ENCODE data around the gene SLC39A11. TPM values are rescaled to one million over a fixed set of nuclear protein-coding genes. Genes with fewer than 3 reads are reported as not detected.
"Not testable (repeated sequence)": the region's sequence is repeated elsewhere in the genome, so short reads cannot be mapped to it uniquely, and the experiment has no call there.

The SLC39A11 gene
- total RNA-seq, 1 experiment from 2014 or later: 18.6 TPM

GRCh38 chr17:72710834-72711233 lies 381.7 kb downstream of the SLC39A11 start:
- Histone ChIP-seq H3K27me3 (replicated peaks; ENCODE audit: insufficient read depth, low read depth, low read length, poor library complexity) (no peaks in the 10 kb centered on the region), H3K9me3 (ENCODE audit: low read depth, low read length, poor library complexity, severe bottlenecking) (no peaks in the 10 kb centered on the region), H3K27ac (ENCODE audit: low read depth, low read length, poor library complexity, severe bottlenecking) (no peak overlapping the region), H3K36me3 (ENCODE audit: insufficient read depth, low read length, poor library complexity, severe bottlenecking) (no peaks in the 10 kb centered on the region), H3K4me1 (ENCODE audit: insufficient read depth, low read length, poor library complexity, severe bottlenecking) (no peaks in the 10 kb centered on the region), H3K4me3 (ENCODE audit: low read depth, low read length, poor library complexity, severe bottlenecking) (no peak overlapping the region)
- ChIA-PET CTCF (no interaction called here), POLR2A (ENCODE audit: low non-redundant PET) (no interaction called here)
- intact Hi-C loops (cut with micrococcal nuclease; ENCODE audit: unreplicated experiment): no loop called here
- DNase-seq (ENCODE audit: low spot score): no peak
- BruUV-seq (replicated peaks): no TSS peak
- no peak for TF ChIP-seq CTCF (conservative IDR thresholded peaks at IDR 0.05; ENCODE audit: low read depth, low read length)
- no peak for TF ChIP-seq EZH2 (IDR thresholded peaks at IDR 0.05; ENCODE audit: borderline replicate concordance, low read depth, low read length, poor library complexity, severe bottlenecking)

- Histone ChIP-seq H3K4me1 (ENCODE audit: insufficient read depth, low read length, poor library complexity, severe bottlenecking) (no peaks in the 10 kb centered on the region), H3K36me3 (ENCODE audit: insufficient read depth, low read length, poor library complexity, severe bottlenecking) (no peaks in the 10 kb centered on the region), H3K4me3 (ENCODE audit: low read depth, low read length, poor library complexity, severe bottlenecking) (no peak overlapping the region), H3K9me3 (ENCODE audit: low read depth, low read length, poor library complexity, severe bottlenecking) (no peaks in the 10 kb centered on the region), H3K27me3 (replicated peaks; ENCODE audit: insufficient read depth, low read depth, low read length, poor library complexity) (no peaks in the 10 kb centered on the region), H3K27ac (ENCODE audit: low read depth, low read length, poor library complexity, severe bottlenecking) (no peak overlapping the region)
- no TSS peak for BruUV-seq (replicated peaks)
- POLR2A ChIA-PET (ENCODE audit: low non-redundant PET): no interaction called here
- DNase-seq (ENCODE audit: low spot score): no peak
- intact Hi-C loops (cut with micrococcal nuclease; ENCODE audit: unreplicated experiment): no loop called here
- no peak for TF ChIP-seq EZH2 (IDR thresholded peaks at IDR 0.05; ENCODE audit: borderline replicate concordance, low read depth, low read length, poor library complexity, severe bottlenecking)
- TF ChIP-seq CTCF (conservative IDR thresholded peaks at IDR 0.05; ENCODE audit: low read depth, low read length): no peak
- CTCF ChIA-PET: no interaction called here
Measured at GRCh38 chr17:72710202-72710601, 382.3 kb downstream of the SLC39A11 start.

GRCh38 chr17:72708682-72709081 lies 383.8 kb downstream of the SLC39A11 start:
- BruUV-seq (replicated peaks); DNase-seq (ENCODE audit: low spot score); H3K36me3 ChIP-seq (ENCODE audit: insufficient read depth, low read length, poor library complexity, severe bottlenecking); intact Hi-C loops (cut with micrococcal nuclease; ENCODE audit: unreplicated experiment); H3K27ac ChIP-seq (ENCODE audit: low read depth, low read length, poor library complexity, severe bottlenecking); H3K9me3 ChIP-seq (ENCODE audit: low read depth, low read length, poor library complexity, severe bottlenecking); H3K27me3 ChIP-seq (replicated peaks; ENCODE audit: insufficient read depth, low read depth, low read length, poor library complexity); H3K4me3 ChIP-seq (ENCODE audit: low read depth, low read length, poor library complexity, severe bottlenecking); H3K4me1 ChIP-seq (ENCODE audit: insufficient read depth, low read length, poor library complexity, severe bottlenecking); CTCF ChIA-PET: not testable (repeated sequence)
- POLR2A ChIA-PET (ENCODE audit: low non-redundant PET): interaction anchor here (0.7 kb wide), 1 partner anchor 91 kb away, joined by 5 read pairs; no protein-coding TSS in a partner anchor

- BruUV-seq (replicated peaks): no TSS peak
- H3K4me1 ChIP-seq (ENCODE audit: insufficient read depth, low read length, poor library complexity, severe bottlenecking): peaks cover 8% of the 10 kb centered on the region
- H3K36me3 ChIP-seq (ENCODE audit: insufficient read depth, low read length, poor library complexity, severe bottlenecking): no peaks in the 10 kb centered on the region
- H3K27me3 ChIP-seq (replicated peaks; ENCODE audit: insufficient read depth, low read depth, low read length, poor library complexity): no peaks in the 10 kb centered on the region
- no peak for TF ChIP-seq EZH2 (IDR thresholded peaks at IDR 0.05; ENCODE audit: borderline replicate concordance, low read depth, low read length, poor library complexity, severe bottlenecking)
- TF ChIP-seq CTCF (conservative IDR thresholded peaks at IDR 0.05; ENCODE audit: low read depth, low read length): no peak
- H3K4me3 ChIP-seq (ENCODE audit: low read depth, low read length, poor library complexity, severe bottlenecking): no peak overlapping the region
- intact Hi-C loops (cut with micrococcal nuclease; ENCODE audit: unreplicated experiment): no loop called here
- no peak overlapping the region for H3K27ac ChIP-seq (ENCODE audit: low read depth, low read length, poor library complexity, severe bottlenecking)
- CTCF ChIA-PET: no interaction called here
- POLR2A ChIA-PET (ENCODE audit: low non-redundant PET): no interaction called here
- no peak for DNase-seq (ENCODE audit: low spot score)
- no peaks in the 10 kb centered on the region for H3K9me3 ChIP-seq (ENCODE audit: low read depth, low read length, poor library complexity, severe bottlenecking)
Measured at GRCh38 chr17:72707881-72708280, 384.6 kb downstream of the SLC39A11 start.
